Activated CD4-positive, CD25-positive, alpha-beta regulatory T cell treated with anti-CD3 and anti-CD28 coated beads, Interleukin-2, amount 50 U/mL, for 72 hours (primary cell): ENCODE measurements around the gene OBSL1.
A peak's percentile ranks its signal among the peaks of the same experiment; 100 is the strongest.

Experiments
- DNase-seq: peaks from one replicate; pipeline ENCODE4 v3.0.0; 2021

OBSL1 gene

GRCh38 chr2:219545943-219546352 lies 25.4 kb downstream of the OBSL1 start:
- no peak for DNase-seq

GRCh38 chr2:219545295-219545942 lies 25.9 kb downstream of the OBSL1 start:
- DNase-seq, result no peak

- no peak for DNase-seq
These were observed 26.8 kb downstream of the OBSL1 start for GRCh38 chr2:219544567-219544966.

GRCh38 chr2:219543596-219544358 lies 27.6 kb downstream of the OBSL1 start, which contains the start of the genes CHPF and TMEM198:
TSS of gene CHPF (minus strand) at chr2:219543809. CDS start at chr2:219543538, 271 bp downstream.
TSS of gene TMEM198 (plus strand) at chr2:219544028. CDS start at chr2:219544728, 700 bp downstream.
- peak; percentile 93 for DNase-seq

- no peak for DNase-seq
These were observed 28.3 kb downstream of the OBSL1 start for GRCh38 chr2:219542931-219543595.

- peak; percentile 90 for DNase-seq
These were observed 29.6 kb downstream of the OBSL1 start for GRCh38 chr2:219541611-219542180.

- no peak for DNase-seq
These were observed 30.4 kb downstream of the OBSL1 start for GRCh38 chr2:219540784-219541504.

- no peak for DNase-seq
These were observed 31.2 kb downstream of the OBSL1 start for GRCh38 chr2:219539926-219540678.

- no peak for DNase-seq
These were observed 32.2 kb downstream of the OBSL1 start for GRCh38 chr2:219538956-219539788.

GRCh38 chr2:219538504-219538951 lies 32.8 kb downstream of the OBSL1 start:
- no peak for DNase-seq

- no peak for DNase-seq
These were observed 33.5 kb downstream of the OBSL1 start for GRCh38 chr2:219537657-219538488.

- no peak for DNase-seq
These were observed 34.4 kb downstream of the OBSL1 start for GRCh38 chr2:219536967-219537366.

- no peak for DNase-seq
These were observed 34.9 kb downstream of the OBSL1 start for GRCh38 chr2:219536425-219536824.

- DNase-seq, result no peak
These were observed 37.2 kb downstream of the OBSL1 start for GRCh38 chr2:219533930-219534661.

GRCh38 chr2:219532378-219532649 lies 39.0 kb downstream of the OBSL1 start:
- DNase-seq, result no peak

GRCh38 chr2:219531639-219532377 lies 39.5 kb downstream of the OBSL1 start:
- DNase-seq, result no peak

GRCh38 chr2:219530048-219530963 lies 41.0 kb downstream of the OBSL1 start:
- peak; percentile 89 for DNase-seq

- no peak for DNase-seq
These were observed 43.9 kb downstream of the OBSL1 start for GRCh38 chr2:219527472-219527871.
